ENCODE measurements around the gene CCDC3.

DNA sequence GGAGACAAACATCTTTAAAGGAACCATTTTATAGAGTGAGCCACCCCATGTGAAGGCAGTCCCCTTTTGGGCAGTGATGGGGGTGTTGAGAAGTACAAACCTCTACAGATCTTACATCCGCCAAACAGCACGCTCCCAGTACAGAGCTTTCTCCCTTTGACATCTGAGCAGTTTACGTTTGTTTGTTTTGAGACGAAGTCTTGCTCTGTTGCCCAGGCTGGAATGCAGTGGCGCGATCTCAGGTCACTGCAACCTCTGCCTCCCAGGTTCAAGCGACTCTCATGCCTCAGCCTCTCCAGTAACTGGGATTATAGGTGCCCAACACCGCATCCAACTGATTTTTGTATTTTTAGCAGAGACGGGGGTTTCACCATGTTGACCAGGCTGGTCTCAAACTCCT lies 128.9 kb downstream of the CCDC3 start:
- TF ChIP-seq, protein P1, sequence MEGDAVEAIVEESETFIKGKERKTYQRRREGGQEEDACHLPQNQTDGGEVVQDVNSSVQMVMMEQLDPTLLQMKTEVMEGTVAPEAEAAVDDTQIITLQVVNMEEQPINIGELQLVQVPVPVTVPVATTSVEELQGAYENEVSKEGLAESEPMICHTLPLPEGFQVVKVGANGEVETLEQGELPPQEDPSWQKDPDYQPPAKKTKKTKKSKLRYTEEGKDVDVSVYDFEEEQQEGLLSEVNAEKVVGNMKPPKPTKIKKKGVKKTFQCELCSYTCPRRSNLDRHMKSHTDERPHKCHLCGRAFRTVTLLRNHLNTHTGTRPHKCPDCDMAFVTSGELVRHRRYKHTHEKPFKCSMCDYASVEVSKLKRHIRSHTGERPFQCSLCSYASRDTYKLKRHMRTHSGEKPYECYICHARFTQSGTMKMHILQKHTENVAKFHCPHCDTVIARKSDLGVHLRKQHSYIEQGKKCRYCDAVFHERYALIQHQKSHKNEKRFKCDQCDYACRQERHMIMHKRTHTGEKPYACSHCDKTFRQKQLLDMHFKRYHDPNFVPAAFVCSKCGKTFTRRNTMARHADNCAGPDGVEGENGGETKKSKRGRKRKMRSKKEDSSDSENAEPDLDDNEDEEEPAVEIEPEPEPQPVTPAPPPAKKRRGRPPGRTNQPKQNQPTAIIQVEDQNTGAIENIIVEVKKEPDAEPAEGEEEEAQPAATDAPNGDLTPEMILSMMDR (IDR thresholded peaks at IDR 0.05; ENCODE audit: control extremely low read depth in 1 of 3, insufficient read depth in 1 of 3, low read depth in 1 of 3, low read length in 3 of 3) = no peak
- TF ChIP-seq JUND (IDR thresholded peaks at IDR 0.05; ENCODE audit: low read length) (no peak), RBBP5 (IDR thresholded peaks at IDR 0.05; ENCODE audit: borderline replicate concordance, low read depth, low read length) (no peak), POLR2AphosphoS5 (IDR thresholded peaks at IDR 0.05; ENCODE audit: low read depth, low read length) (no peak), POLR2A (IDR thresholded peaks at IDR 0.05; ENCODE audit: control extremely low read depth in 1 of 2, low read depth in 2 of 2, low read length in 2 of 2) (no peak), SAP30 (IDR thresholded peaks at IDR 0.05; ENCODE audit: insufficient read depth, insufficient replicate concordance, low read length) (no peak), TAF1 (IDR thresholded peaks at IDR 0.05; ENCODE audit: low read depth, low read length) (no peak), YY1 (IDR thresholded peaks at IDR 0.05; ENCODE audit: low read depth, low read length) (no peak)

Measured in H1 (cell line).